ENCODE results near the gene FBXW2.
"Not testable (repeated sequence)": the region's sequence is repeated elsewhere in the genome, so short reads cannot be mapped to it uniquely, and the experiment has no call there.

Gene FBXW2

DNA sequence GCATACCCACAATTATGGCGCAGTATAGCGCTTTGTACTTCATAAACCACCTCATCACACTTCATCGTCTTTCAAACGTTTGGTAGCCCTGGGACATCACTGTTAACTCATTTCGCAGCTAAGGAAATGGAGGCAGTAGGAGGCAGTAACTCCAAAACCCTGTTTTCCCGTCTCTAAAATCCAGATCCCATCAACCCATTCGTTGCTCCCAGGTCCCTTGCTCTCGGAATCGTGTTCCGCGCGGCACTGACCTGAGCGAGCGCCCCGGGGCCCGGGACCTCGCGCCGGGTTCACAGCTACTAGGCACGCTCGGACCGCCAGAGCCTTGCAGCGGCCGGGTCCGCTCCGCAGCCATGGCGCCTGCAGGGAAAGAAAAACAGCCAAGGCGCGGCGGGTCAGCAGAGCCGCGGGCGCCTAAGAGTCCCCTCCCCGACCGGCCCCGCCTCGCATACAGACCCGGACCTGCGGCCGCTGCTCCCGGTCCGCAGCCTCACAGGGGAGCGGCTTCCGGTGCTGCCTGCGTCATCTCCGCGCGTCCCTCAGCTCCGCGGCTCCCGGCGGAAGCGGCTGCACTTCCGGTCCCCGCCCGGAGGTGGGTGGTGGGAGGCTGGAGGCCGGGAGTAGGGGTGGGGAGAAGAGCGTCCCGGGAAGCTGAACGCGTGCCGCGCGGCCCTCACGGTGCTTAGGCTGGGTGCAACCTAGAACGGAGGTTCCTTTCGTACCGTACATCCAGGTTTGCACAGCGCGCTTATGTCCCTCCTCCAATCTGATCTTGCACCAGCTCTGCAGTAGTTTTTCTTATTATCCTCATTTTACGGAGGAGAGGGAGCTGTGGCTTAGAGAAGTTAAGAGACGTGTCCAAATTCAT is at the start of gene FBXW2:
TSS of gene FBXW2 (minus strand) at position 519 of the 868 bp plus-strand sequence. CDS start 5,158 bp downstream, outside the sequence.
- Mint-ChIP-seq H3K27me3 (no peaks in the 10 kb centered on the region), H3K4me1 (peaks cover 55% of the 10 kb centered on the region), H3K36me3 (peaks cover 6% of the 10 kb centered on the region), H3K4me3 (peak within 1 kb of the TSS; percentile 98), H3K27ac (peak within 1 kb of the TSS; percentile 96), H3K9me3 (no peaks in the 10 kb centered on the region)

DNA sequence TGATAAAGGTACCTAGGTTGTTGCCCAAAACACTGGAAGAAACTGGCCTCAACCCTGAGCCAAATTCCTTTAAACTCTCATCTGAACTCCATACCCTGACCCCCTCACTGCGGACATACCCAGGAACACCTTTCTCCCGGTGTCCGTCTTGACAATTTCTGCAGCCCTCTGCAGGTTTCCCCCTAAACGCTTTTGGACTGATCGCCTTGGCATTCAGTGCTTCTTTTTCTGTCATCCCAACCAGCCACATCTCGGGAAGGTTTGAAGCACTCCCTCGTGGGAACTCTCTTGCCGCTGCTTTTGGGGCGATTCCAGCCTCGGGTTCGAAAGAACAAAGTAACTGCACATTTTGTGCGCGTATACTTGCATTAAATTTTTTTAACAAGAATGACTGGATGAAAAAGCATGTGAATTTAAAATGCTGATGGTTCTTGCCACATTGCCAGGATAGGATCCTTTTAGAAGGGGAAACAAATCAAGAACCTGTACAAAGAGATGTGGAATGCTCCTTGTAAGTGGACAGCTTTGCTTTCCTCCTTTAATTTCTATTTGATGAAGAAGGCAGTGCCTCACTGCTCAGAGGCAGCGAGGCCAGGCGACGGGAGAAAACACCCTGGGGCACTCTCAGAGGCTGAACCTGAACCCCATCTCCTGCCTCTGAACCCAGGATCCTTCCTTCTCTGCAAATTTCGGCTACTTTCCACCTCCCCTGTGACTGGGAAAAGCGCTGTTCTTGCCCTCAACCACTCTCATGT is 48.9 kb upstream of the FBXW2 start:
- H3K9me3 Mint-ChIP-seq = no peaks in the 10 kb centered on the region
- peak overlapping the region; percentile 93 for H3K4me3 Mint-ChIP-seq
- H3K36me3 Mint-ChIP-seq = peaks cover 27% of the 10 kb centered on the region
- peaks cover 78% of the 10 kb centered on the region for H3K4me1 Mint-ChIP-seq
- H3K27me3 Mint-ChIP-seq = no peaks in the 10 kb centered on the region
- peak overlapping the region; percentile 94 for H3K27ac Mint-ChIP-seq

GRCh38 chr9:120839146-120839545 is 45.9 kb upstream of the FBXW2 start:
- peak overlapping the region; percentile 51 for H3K4me3 Mint-ChIP-seq
- H3K36me3 Mint-ChIP-seq = peaks cover 31% of the 10 kb centered on the region
- no peaks in the 10 kb centered on the region for H3K27me3 Mint-ChIP-seq
- H3K27ac Mint-ChIP-seq = peak overlapping the region; percentile 94
- no peaks in the 10 kb centered on the region for H3K9me3 Mint-ChIP-seq
- H3K4me1 Mint-ChIP-seq = peaks cover 59% of the 10 kb centered on the region

DNA sequence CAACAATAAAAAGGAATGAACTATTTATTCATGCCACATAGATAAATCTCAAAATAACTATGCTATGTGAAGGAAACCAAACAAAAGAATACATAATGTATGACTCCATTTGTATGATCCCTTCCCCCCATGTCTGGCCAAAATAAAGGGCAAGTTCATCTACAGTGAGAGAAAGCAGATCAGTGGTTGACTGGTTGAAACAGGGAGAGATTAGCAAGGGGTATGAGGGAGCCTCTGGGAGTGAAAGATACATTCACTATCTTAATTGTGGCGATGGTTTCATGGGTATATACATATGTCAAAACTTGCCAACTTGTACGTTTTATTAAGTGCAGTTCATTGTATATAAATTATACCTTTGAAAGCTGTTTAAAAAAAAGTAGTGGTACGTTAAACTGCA is 44.7 kb upstream of the FBXW2 start:
- Mint-ChIP-seq H3K27me3 (no peaks in the 10 kb centered on the region), H3K9me3 (no peaks in the 10 kb centered on the region), H3K4me3 (no peak overlapping the region), H3K4me1 (peaks cover 54% of the 10 kb centered on the region), H3K36me3 (peaks cover 33% of the 10 kb centered on the region), H3K27ac (peak overlapping the region; percentile 88)

DNA sequence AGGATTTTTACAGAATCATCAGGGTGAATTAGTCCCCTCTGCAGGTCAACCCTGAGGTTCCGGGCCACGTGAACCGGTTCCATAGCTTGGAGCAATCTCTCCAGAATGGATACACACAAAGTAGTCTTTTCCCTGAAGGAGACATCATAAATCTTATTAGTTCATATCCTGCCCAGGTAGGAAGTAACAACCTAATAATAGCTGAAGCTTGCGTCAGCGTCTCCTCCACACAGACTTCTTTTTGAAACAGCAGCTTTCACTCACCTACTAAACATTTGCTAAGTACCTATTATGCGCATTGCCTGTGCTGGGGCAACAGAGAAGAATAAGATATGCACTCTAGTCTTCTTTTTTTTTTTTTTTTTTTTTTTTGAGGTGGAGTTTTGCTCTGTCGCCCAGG is 40.1 kb upstream of the FBXW2 start:
- Mint-ChIP-seq H3K36me3 (peaks cover 27% of the 10 kb centered on the region), H3K27me3 (no peaks in the 10 kb centered on the region), H3K4me1 (peaks cover 26% of the 10 kb centered on the region), H3K9me3 (no peaks in the 10 kb centered on the region), H3K4me3 (no peak overlapping the region), H3K27ac (no peak overlapping the region)

GRCh38 chr9:120832807-120833206 is 39.6 kb upstream of the FBXW2 start:
- peaks cover 21% of the 10 kb centered on the region for H3K4me1 Mint-ChIP-seq
- no peak overlapping the region for H3K4me3 Mint-ChIP-seq
- no peaks in the 10 kb centered on the region for H3K9me3 Mint-ChIP-seq
- no peak overlapping the region for H3K27ac Mint-ChIP-seq
- H3K36me3 Mint-ChIP-seq = peaks cover 26% of the 10 kb centered on the region
- no peaks in the 10 kb centered on the region for H3K27me3 Mint-ChIP-seq

- H3K9me3 Mint-ChIP-seq = no peaks in the 10 kb centered on the region
- peaks cover 23% of the 10 kb centered on the region for H3K36me3 Mint-ChIP-seq
- no peak overlapping the region for H3K27ac Mint-ChIP-seq
- H3K27me3 Mint-ChIP-seq = no peaks in the 10 kb centered on the region
- no peak overlapping the region for H3K4me3 Mint-ChIP-seq
- peaks cover 11% of the 10 kb centered on the region for H3K4me1 Mint-ChIP-seq
These were observed 37.6 kb upstream of the FBXW2 start for GRCh38 chr9:120830865-120831264.

GRCh38 chr9:120830151-120830550 is 36.9 kb upstream of the FBXW2 start:
- peaks cover 10% of the 10 kb centered on the region for H3K4me1 Mint-ChIP-seq
- no peak overlapping the region for H3K27ac Mint-ChIP-seq
- peaks cover 23% of the 10 kb centered on the region for H3K36me3 Mint-ChIP-seq
- no peaks in the 10 kb centered on the region for H3K9me3 Mint-ChIP-seq
- H3K27me3 Mint-ChIP-seq = no peaks in the 10 kb centered on the region
- no peak overlapping the region for H3K4me3 Mint-ChIP-seq

DNA sequence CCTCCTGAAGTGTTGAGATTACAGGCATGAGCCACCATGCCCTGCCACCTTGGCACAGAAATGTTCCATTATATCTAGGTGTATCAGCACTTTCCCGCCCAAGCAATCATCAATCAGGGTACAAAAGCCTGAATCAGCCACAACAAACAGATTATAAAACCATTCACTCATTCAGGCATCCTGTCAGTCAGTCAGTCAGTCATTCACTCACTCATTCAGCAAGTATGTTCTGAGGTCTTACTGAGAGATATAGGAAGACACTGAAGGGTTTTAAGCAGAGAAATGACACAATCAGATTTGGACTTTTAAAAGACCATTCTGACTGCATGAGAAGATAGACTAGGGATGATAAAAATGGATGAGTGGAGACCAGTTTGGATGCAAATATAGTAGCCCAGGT is 36.4 kb upstream of the FBXW2 start:
- Mint-ChIP-seq H3K9me3 (no peaks in the 10 kb centered on the region), H3K36me3 (peaks cover 24% of the 10 kb centered on the region), H3K27ac (peak overlapping the region; percentile 32), H3K4me3 (no peak overlapping the region), H3K4me1 (peaks cover 11% of the 10 kb centered on the region), H3K27me3 (no peaks in the 10 kb centered on the region)

DNA sequence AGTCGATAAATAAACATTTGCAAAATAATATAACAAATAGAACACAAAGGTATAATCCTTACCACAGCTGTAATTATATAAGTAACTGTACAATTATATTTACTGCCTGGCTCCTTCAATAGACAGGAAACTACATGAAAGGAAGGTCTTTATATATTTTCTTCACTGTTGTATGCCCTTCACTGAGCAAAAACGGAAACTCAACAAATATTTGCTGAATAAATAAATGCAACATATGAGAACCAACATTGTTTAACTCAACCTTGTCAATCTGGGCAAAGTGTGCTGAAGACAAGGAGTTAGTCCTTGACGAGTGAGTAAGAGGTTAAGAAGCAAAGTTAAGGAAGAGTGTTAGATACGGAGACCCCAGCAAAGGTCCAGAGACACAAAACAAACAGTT is 26.9 kb upstream of the FBXW2 start:
- peaks cover 26% of the 10 kb centered on the region for H3K36me3 Mint-ChIP-seq
- peaks cover 5% of the 10 kb centered on the region for H3K4me1 Mint-ChIP-seq
- no peaks in the 10 kb centered on the region for H3K9me3 Mint-ChIP-seq
- H3K27me3 Mint-ChIP-seq = no peaks in the 10 kb centered on the region
- H3K4me3 Mint-ChIP-seq = no peak overlapping the region
- H3K27ac Mint-ChIP-seq = no peak overlapping the region

GRCh38 chr9:120818595-120818994 is 25.4 kb upstream of the FBXW2 start:
- H3K36me3 Mint-ChIP-seq = peaks cover 24% of the 10 kb centered on the region
- no peaks in the 10 kb centered on the region for H3K4me1 Mint-ChIP-seq

DNA sequence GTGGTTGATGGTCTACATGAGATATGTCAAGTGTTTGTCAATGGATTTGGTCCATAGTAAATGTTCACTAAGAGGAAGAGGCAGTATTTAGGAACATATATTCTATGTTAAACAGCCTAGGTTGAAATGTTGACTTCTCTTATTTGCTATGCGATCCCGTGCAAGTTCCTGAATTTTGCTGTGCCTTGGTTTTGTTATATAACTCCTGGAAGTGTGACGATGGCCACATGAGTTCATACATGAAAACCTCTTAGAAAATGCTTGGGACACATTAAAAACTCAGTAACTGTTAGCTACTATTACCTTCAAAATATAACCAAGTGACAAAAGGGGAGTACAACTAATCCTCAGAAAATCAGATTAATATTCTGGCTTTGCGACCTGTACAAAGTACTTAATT is 21.9 kb upstream of the FBXW2 start:
- no peaks in the 10 kb centered on the region for H3K4me1 Mint-ChIP-seq
- no peak overlapping the region for H3K27ac Mint-ChIP-seq
- H3K27me3 Mint-ChIP-seq = no peaks in the 10 kb centered on the region
- H3K9me3 Mint-ChIP-seq = peaks cover 6% of the 10 kb centered on the region
- peaks cover 26% of the 10 kb centered on the region for H3K36me3 Mint-ChIP-seq
- H3K4me3 Mint-ChIP-seq = no peak overlapping the region

More at GRCh38 chr9:120818595-120818994, 25.4 kb upstream of the FBXW2 start:
- Mint-ChIP-seq H3K4me3 (no peak overlapping the region), H3K9me3 (no peaks in the 10 kb centered on the region), H3K27me3 (no peaks in the 10 kb centered on the region), H3K27ac (peak overlapping the region; percentile 62)

- no peak overlapping the region for H3K4me3 Mint-ChIP-seq
- H3K27me3 Mint-ChIP-seq = no peaks in the 10 kb centered on the region
- peaks cover 25% of the 10 kb centered on the region for H3K9me3 Mint-ChIP-seq
- H3K27ac Mint-ChIP-seq = no peak overlapping the region
- no peaks in the 10 kb centered on the region for H3K4me1 Mint-ChIP-seq
- peaks cover 42% of the 10 kb centered on the region for H3K36me3 Mint-ChIP-seq
These were observed 15.7 kb upstream of the FBXW2 start for GRCh38 chr9:120808931-120809330.

DNA sequence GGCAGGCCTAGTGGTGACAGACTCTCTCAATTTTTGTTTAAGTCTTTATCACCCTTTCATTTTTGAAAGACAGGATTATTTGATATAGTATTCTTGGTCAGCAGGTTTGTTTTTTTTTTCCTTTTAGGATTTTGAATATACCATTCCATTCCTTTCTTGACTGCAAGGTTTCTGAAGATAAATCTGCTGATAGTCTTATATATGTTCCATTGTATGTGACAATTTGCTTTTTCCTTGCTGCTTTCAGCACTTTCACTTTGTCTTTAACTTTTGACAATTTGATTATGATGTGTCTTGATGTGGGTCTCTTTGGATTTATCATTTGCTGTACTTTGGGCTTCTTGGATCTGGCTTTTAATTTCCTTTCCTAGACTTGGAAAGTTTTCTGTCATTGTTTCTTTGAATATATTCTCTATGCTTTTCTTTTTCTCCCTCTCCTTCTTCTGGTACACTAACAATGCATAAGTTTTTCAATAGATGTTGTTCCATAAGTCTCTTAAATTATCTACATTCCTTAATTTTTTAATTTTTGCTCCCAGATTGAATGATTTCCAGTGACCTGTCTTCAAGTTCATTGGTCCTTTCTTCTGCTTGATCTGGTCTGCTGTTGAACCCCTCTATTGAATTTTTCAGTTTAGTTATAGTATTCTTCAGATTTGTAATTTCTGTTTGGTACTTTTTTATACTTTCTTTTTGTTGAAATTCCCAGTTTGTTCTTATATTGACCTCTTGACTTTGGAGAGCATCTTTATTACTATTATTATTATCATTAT is 14.6 kb upstream of the FBXW2 start:
- Mint-ChIP-seq H3K27ac (no peak overlapping the region), H3K36me3 (peaks cover 42% of the 10 kb centered on the region), H3K9me3 (peaks cover 25% of the 10 kb centered on the region), H3K4me3 (no peak overlapping the region), H3K4me1 (no peaks in the 10 kb centered on the region), H3K27me3 (no peaks in the 10 kb centered on the region)

- H3K4me1 Mint-ChIP-seq, H3K27ac Mint-ChIP-seq, H3K27me3 Mint-ChIP-seq, H3K4me3 Mint-ChIP-seq: not testable (repeated sequence)
- Mint-ChIP-seq H3K9me3 (peaks cover 19% of the 10 kb centered on the region), H3K36me3 (peaks cover 31% of the 10 kb centered on the region)
These were observed 11.7 kb upstream of the FBXW2 start for GRCh38 chr9:120804784-120805363.

Data from activated naive CD4-positive, alpha-beta T cell treated with anti-CD3 and anti-CD28 coated beads, Interleukin-2, amount 50 U/mL, for 24 hours (primary cell).